ENCODE results near the gene PHOX2A.

PHOX2A gene

GRCh38 chr11:72247584-72247983 is 3.6 kb upstream of the PHOX2A start:
- no peak for DNase-seq

GRCh38 chr11:72245263-72245816 is 1.4 kb upstream of the PHOX2A start:
- DNase-seq = no peak

GRCh38 chr11:72244361-72245262 is 636 bp upstream of the PHOX2A start:
- no peak for DNase-seq

GRCh38 chr11:72243173-72244059 is 560 bp downstream of the PHOX2A start:
- no peak for DNase-seq

GRCh38 chr11:72242141-72242540 is 1.8 kb downstream of the PHOX2A start:
- DNase-seq = no peak

- DNase-seq = no peak
Measured at GRCh38 chr11:72241291-72241781, 2.6 kb downstream of the PHOX2A start.

GRCh38 chr11:72240461-72241290 is 3.3 kb downstream of the PHOX2A start:
- no peak for DNase-seq

- no peak for DNase-seq
Measured at GRCh38 chr11:72239849-72240460, 4.0 kb downstream of the PHOX2A start.

- no peak for DNase-seq
Measured at GRCh38 chr11:72239313-72239848, 4.6 kb downstream of the PHOX2A start.

- DNase-seq = no peak
Measured at GRCh38 chr11:72238492-72239312, 5.3 kb downstream of the PHOX2A start.

GRCh38 chr11:72238040-72238450 is 5.9 kb downstream of the PHOX2A start:
- peak; percentile 68 for DNase-seq

GRCh38 chr11:72237112-72237931 is 6.7 kb downstream of the PHOX2A start:
- no peak for DNase-seq

- no peak for DNase-seq
Measured at GRCh38 chr11:72236774-72237111, 7.2 kb downstream of the PHOX2A start.

- DNase-seq = no peak
Measured at GRCh38 chr11:72236083-72236697, 7.8 kb downstream of the PHOX2A start.

GRCh38 chr11:72235351-72236057 is 8.5 kb downstream of the PHOX2A start:
- no peak for DNase-seq

GRCh38 chr11:72234920-72235319 is 9.1 kb downstream of the PHOX2A start:
- DNase-seq = no peak

- DNase-seq = no peak
Measured at GRCh38 chr11:72234514-72234830, 9.5 kb downstream of the PHOX2A start.

GRCh38 chr11:72233773-72234513 is 10.0 kb downstream of the PHOX2A start:
- DNase-seq = no peak

Measured in activated CD4-positive, alpha-beta T cell treated with anti-CD3 and anti-CD28 coated beads, Interleukin-2, Interleukin-6, amounts not matched to agents 100 ng/mL and 50 ng/mL, durations not matched to agents 16 hours and 8 hours (primary cell).